Keratinocyte (primary cell): ENCODE results near the gene SGIP1. TPM values are rescaled to one million over a fixed set of nuclear protein-coding genes. Genes with fewer than 3 reads are reported as not detected.

Experiments used
- DNase-seq: peaks from one replicate; pipeline ENCODE4 v3.0.0-alpha.2; 2011; ENCODE audit warnings: low read depth, missing footprints, low spot score
- FAIRE-seq: peaks from 2 replicates; lab custom pipeline; 2011; peaks lifted over from hg19 to GRCh38; lab: Jason Lieb, UNC
- H2AFZ ChIP-seq: 2 replicates; pipeline ENCODE4 v1.6.0; 2012; ENCODE audit warnings: low read length, control low read depth, inconsistent platforms; ENCODE audit not compliant: control insufficient read depth
- H3K27ac ChIP-seq: 2 replicates; pipeline ENCODE4 v1.5.1; 2011; ENCODE audit warnings: low read length; ENCODE audit not compliant: control insufficient read depth, insufficient read depth
- H3K27me3 ChIP-seq: 3 replicates; pipeline ENCODE4 v1.6.0; 2011; ENCODE audit warnings: low read length; ENCODE audit not compliant: control insufficient read depth, insufficient read depth; ENCODE audit errors: extremely low read depth
- H3K36me3 ChIP-seq, 2 experiments: 2 replicates in 1 of 2; 3 replicates in 1 of 2; pipeline ENCODE4 v1.5.1; 2011; ENCODE audit warnings: low read length in 2 of 2, mild to moderate bottlenecking in 1 of 2; ENCODE audit not compliant: control insufficient read depth in 2 of 2, insufficient read depth in 2 of 2; ENCODE audit errors: extremely low read depth in 1 of 2
- H3K4me1 ChIP-seq: 3 replicates; pipeline ENCODE4 v1.5.1; 2011; ENCODE audit warnings: low read length; ENCODE audit not compliant: control insufficient read depth, insufficient read depth; ENCODE audit errors: extremely low read depth
- H3K4me2 ChIP-seq: 3 replicates; pipeline ENCODE4 v1.6.0; 2011; ENCODE audit warnings: low read depth, low read length; ENCODE audit not compliant: control insufficient read depth, insufficient read depth; ENCODE audit errors: extremely low read depth
- H3K4me3 ChIP-seq, 3 experiments: fragments of 200-600 bp in 1 of 3; sonication (generic) in 1 of 3; 2 replicates in 2 of 3; 3 replicates in 1 of 3; pipeline ENCODE4 v1.5.1; 2011 to 2016; ENCODE audit warnings: low read length in 3 of 3, mild to moderate bottlenecking in 3 of 3, control low read depth in 2 of 3, inconsistent platforms in 1 of 3, low read depth in 1 of 3, mixed read lengths in 1 of 3, mixed run types in 1 of 3, moderate library complexity in 1 of 3; ENCODE audit not compliant: control insufficient read depth in 2 of 3, insufficient read depth in 2 of 3; ENCODE audit errors: extremely low read depth in 1 of 3
- H3K79me2 ChIP-seq: 2 replicates; pipeline ENCODE4 v1.6.0; 2012; ENCODE audit warnings: low read length; ENCODE audit not compliant: control insufficient read depth, insufficient read depth
- H3K9ac ChIP-seq: 3 replicates; pipeline ENCODE4 v1.6.0; 2011; ENCODE audit warnings: low read length; ENCODE audit not compliant: control insufficient read depth, insufficient read depth; ENCODE audit errors: extremely low read depth
- H3K9me1 ChIP-seq: 3 replicates; pipeline ENCODE4 v1.6.0; 2011; ENCODE audit warnings: low read length; ENCODE audit not compliant: control insufficient read depth, insufficient read depth; ENCODE audit errors: extremely low read depth
- H3K9me3 ChIP-seq: 2 replicates; pipeline ENCODE4 v1.5.1; 2012; ENCODE audit warnings: low read depth, low read length; ENCODE audit not compliant: control insufficient read depth
- H4K20me1 ChIP-seq: 3 replicates; pipeline ENCODE4 v1.6.0; 2011; ENCODE audit warnings: low read length; ENCODE audit not compliant: control insufficient read depth, insufficient read depth; ENCODE audit errors: extremely low read depth
- EZH2 ChIP-seq: IDR thresholded peaks from one replicate; pipeline ENCODE4 v1.6.1; 2012; ENCODE audit warnings: inconsistent platforms, mild to moderate bottlenecking, low read length, moderate library complexity
- dilution Hi-C: fragments of 300-500 bp; cut with MboI; formaldehyde crosslinking; loops from one replicate; pipeline ENCODE4 v1.7.0; 2020; ENCODE audit warnings: low sequenced_read_pairs; ENCODE audit not compliant: extremely low pct_ligation_motif_present
- polyA plus RNA-seq, 5 experiments: library from polyadenylated mRNA; depleted of rRNA in 3 of 5; stranded (reverse) in 3 of 5; stranded (forward) in 1 of 5; unstranded in 1 of 5; fragments of >200 nt; gene quantifications; 1 replicate in 1 of 5; 2 replicates in 3 of 5; 3 replicates in 1 of 5; pipeline versions ENCODE4 v1.2.1 to v1.2.3, GENCODE V29; 2011 to 2012; ENCODE audit warnings: missing spikeins in 2 of 5, low read depth in 1 of 5, low replicate concordance in 1 of 5
- TF ChIP-seq, protein P1 (sequence below), 3 experiments: IDR thresholded peaks in 1 of 3; conservative IDR thresholded peaks in 1 of 3; optimal IDR thresholded peaks in 1 of 3; 2 replicates in 2 of 3; 3 replicates in 1 of 3; pipeline versions ENCODE3 to v1.5.1; 2011; ENCODE audit warnings: low read length in 3 of 3, mild to moderate bottlenecking in 3 of 3, moderate library complexity in 2 of 3, control low read depth in 1 of 3, inconsistent platforms in 1 of 3; ENCODE audit not compliant: insufficient read depth in 2 of 3; ENCODE audit errors: extremely low read depth in 1 of 3

SGIP1 gene
- polyA plus RNA-seq, 1 donor (not counting 4 experiments of a cell fraction or from before 2014, with no cell fraction given), result 0.05 TPM

DNA sequence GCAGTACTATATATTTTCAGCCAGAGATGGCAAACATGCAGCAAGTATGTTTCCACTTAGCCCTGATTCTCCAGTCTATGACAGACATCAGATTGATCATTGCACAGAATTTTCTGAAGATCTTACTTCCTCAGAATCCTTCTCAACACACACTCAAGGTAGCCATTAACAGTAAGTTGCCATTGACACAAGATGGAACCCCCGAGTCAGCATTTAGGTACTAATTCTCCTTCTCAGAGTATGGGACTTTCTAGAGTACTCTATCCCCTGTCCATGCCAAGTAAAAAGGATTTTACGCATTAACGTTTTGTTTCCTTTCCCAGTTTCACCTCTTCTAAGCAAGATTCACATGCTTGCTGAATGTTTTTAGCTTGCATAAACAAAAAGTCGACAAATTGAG lies 63.5 kb downstream of the SGIP1 start:
- H3K4me3 ChIP-seq, result no peak overlapping the region
- H3K79me2 ChIP-seq, result no peaks in the 10 kb centered on the region
- no peaks in the 10 kb centered on the region for H3K9me1 ChIP-seq
- H2AFZ ChIP-seq, result no peak overlapping the region
- H3K27ac ChIP-seq, result no peak overlapping the region
- H3K9me3 ChIP-seq, result no peaks in the 10 kb centered on the region
- peaks cover 11% of the 10 kb centered on the region for H3K4me1 ChIP-seq
- H3K27me3 ChIP-seq, result no peaks in the 10 kb centered on the region
- no peak for TF ChIP-seq EZH2
- TF ChIP-seq, protein P1, sequence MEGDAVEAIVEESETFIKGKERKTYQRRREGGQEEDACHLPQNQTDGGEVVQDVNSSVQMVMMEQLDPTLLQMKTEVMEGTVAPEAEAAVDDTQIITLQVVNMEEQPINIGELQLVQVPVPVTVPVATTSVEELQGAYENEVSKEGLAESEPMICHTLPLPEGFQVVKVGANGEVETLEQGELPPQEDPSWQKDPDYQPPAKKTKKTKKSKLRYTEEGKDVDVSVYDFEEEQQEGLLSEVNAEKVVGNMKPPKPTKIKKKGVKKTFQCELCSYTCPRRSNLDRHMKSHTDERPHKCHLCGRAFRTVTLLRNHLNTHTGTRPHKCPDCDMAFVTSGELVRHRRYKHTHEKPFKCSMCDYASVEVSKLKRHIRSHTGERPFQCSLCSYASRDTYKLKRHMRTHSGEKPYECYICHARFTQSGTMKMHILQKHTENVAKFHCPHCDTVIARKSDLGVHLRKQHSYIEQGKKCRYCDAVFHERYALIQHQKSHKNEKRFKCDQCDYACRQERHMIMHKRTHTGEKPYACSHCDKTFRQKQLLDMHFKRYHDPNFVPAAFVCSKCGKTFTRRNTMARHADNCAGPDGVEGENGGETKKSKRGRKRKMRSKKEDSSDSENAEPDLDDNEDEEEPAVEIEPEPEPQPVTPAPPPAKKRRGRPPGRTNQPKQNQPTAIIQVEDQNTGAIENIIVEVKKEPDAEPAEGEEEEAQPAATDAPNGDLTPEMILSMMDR (optimal IDR thresholded peaks at IDR 0.05 in 1 of 3, IDR thresholded peaks at IDR 0.05 in 1 of 3, conservative IDR thresholded peaks at IDR 0.05 in 1 of 3; ENCODE audit: extremely low read depth in 1 of 3, insufficient read depth in 2 of 3, low read length in 3 of 3), result no peak
- FAIRE-seq (peak; percentile 67), DNase-seq (no peak)
- H3K36me3 ChIP-seq, result no peaks in the 10 kb centered on the region
- dilution Hi-C loops, result no loop called here
- no peak overlapping the region for H3K4me2 ChIP-seq
- H3K9ac ChIP-seq, result no peak overlapping the region
- H4K20me1 ChIP-seq, result no peaks in the 10 kb centered on the region

DNA sequence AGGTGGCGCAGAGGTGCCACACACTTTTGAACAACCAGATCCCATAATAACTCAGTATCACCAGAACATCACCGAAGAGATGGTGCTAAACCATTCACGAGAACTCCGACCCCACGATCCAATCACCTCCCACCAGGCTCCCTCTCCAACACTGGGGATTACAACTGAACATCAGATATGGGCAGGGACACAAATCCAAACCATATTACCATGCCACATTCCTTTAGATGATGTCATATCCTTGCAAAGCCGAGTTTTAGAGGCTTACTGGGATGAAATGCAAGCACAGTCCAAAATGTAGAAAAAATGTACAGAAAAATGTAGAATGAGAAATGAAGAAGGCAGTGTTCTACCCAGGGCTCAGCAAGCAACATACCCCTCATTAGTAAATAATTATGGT lies 64.7 kb downstream of the SGIP1 start:
- Histone ChIP-seq H3K9ac (no peak overlapping the region), H3K4me3 (no peak overlapping the region), H3K27ac (no peak overlapping the region), H2AFZ (peak overlapping the region; percentile 65), H3K79me2 (no peaks in the 10 kb centered on the region), H3K9me1 (no peaks in the 10 kb centered on the region), H4K20me1 (no peaks in the 10 kb centered on the region), H3K27me3 (no peaks in the 10 kb centered on the region), H3K4me1 (peaks cover 11% of the 10 kb centered on the region), H3K36me3 (no peaks in the 10 kb centered on the region), H3K9me3 (no peaks in the 10 kb centered on the region), H3K4me2 (peak overlapping the region; percentile 31)
- TF ChIP-seq, protein P1 (optimal IDR thresholded peaks at IDR 0.05 in 1 of 3, IDR thresholded peaks at IDR 0.05 in 1 of 3, conservative IDR thresholded peaks at IDR 0.05 in 1 of 3; ENCODE audit: extremely low read depth in 1 of 3, insufficient read depth in 2 of 3, low read length in 3 of 3), result no peak
- no peak for TF ChIP-seq EZH2
- DNase-seq (no peak), FAIRE-seq (peak; percentile 67)
- dilution Hi-C loops, result no loop called here
